GM21529 (cell line): ENCODE data around the gene RPTOR.
"Not testable (repeated sequence)": the region's sequence is repeated elsewhere in the genome, so short reads cannot be mapped to it uniquely, and the experiment has no call there.

Experiments
- ATAC-seq: cut with Tn5 transposase; IDR thresholded peaks from one replicate; pipeline ENCODE4 v1.9.1; 2021; ENCODE audit not compliant: unreplicated experiment

The RPTOR gene

GRCh38 chr17:80738987-80739730 is 194.5 kb downstream of the RPTOR start:
- no peak for ATAC-seq

- ATAC-seq = no peak
These were observed 195.5 kb downstream of the RPTOR start for GRCh38 chr17:80740141-80740540.

- ATAC-seq = no peak
These were observed 197.5 kb downstream of the RPTOR start for GRCh38 chr17:80742091-80742490.

- no peak for ATAC-seq
These were observed 198.0 kb downstream of the RPTOR start for GRCh38 chr17:80742581-80743180.

- ATAC-seq = no peak
These were observed 198.6 kb downstream of the RPTOR start for GRCh38 chr17:80743181-80743771.

- not testable (repeated sequence) for ATAC-seq
These were observed 199.3 kb downstream of the RPTOR start for GRCh38 chr17:80743973-80744372.

- ATAC-seq = not testable (repeated sequence)
These were observed 200.1 kb downstream of the RPTOR start for GRCh38 chr17:80744725-80745124.

GRCh38 chr17:80745183-80745582 is 200.5 kb downstream of the RPTOR start:
- no peak for ATAC-seq

- no peak for ATAC-seq
These were observed 201.8 kb downstream of the RPTOR start for GRCh38 chr17:80746262-80746935.

GRCh38 chr17:80747469-80747868 is 202.8 kb downstream of the RPTOR start:
- no peak for ATAC-seq

- ATAC-seq = no peak
These were observed 205.0 kb downstream of the RPTOR start for GRCh38 chr17:80749611-80750010.

GRCh38 chr17:80750263-80750662 is 205.6 kb downstream of the RPTOR start:
- ATAC-seq = no peak

- no peak for ATAC-seq
These were observed 206.7 kb downstream of the RPTOR start for GRCh38 chr17:80751070-80751945.

GRCh38 chr17:80751946-80752581 is 207.4 kb downstream of the RPTOR start:
- no peak for ATAC-seq

GRCh38 chr17:80753685-80754345 is 209.2 kb downstream of the RPTOR start:
- ATAC-seq = no peak

- no peak for ATAC-seq
These were observed 210.2 kb downstream of the RPTOR start for GRCh38 chr17:80754846-80755245.

GRCh38 chr17:80755650-80756405 is 211.2 kb downstream of the RPTOR start:
- no peak for ATAC-seq

- ATAC-seq = no peak
These were observed 214.1 kb downstream of the RPTOR start for GRCh38 chr17:80758481-80759376.
